ENCODE results near the gene RIPOR2. TPM values are rescaled to one million over a fixed set of nuclear protein-coding genes. Genes with fewer than 3 reads are reported as not detected.

Gene RIPOR2
- total and polyA plus RNA-seq, 2 donors (not counting 3 experiments of a cell fraction or from before 2014, with no cell fraction given), result 0.10 TPM; not detected in 1

DNA sequence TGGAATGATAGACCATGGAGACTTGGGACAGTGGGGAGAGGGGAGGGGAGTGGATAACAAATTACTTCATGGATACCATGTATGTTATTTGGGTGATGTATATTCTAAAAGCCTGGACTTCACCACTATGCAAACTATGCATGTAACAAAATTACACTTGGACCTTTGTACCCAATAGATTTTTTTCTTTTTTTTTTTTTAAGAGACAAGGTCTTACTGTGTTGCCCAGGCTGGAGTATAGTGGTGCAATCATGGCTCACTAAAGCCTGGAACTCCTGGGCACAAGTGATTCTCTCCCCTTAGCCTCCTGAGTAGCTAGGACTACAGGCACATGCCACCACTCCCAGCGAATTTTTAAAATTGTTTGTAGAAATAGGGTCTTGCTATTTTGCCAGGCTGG lies 45.3 kb downstream of the RIPOR2 start:
- no peaks in the 10 kb centered on the region for H3K79me2 ChIP-seq (ENCODE audit: control insufficient read depth, insufficient read depth, low read length)
- ChIA-PET POLR2A (no interaction called here), CTCF (interaction anchor here (1.5 kb wide), 1 partner anchor 21 kb away, joined by 3 read pairs; no protein-coding TSS in a partner anchor)
- no peaks in the 10 kb centered on the region for H4K20me1 ChIP-seq (replicated peaks; ENCODE audit: control insufficient read depth, extremely low read depth, insufficient read depth, low read length)
- H3K9ac ChIP-seq (replicated peaks; ENCODE audit: extremely low read depth, insufficient read depth, low read length), result no peak overlapping the region
- H3K4me1 ChIP-seq (ENCODE audit: control insufficient read depth, extremely low read depth, insufficient read depth, low read length), result no peaks in the 10 kb centered on the region
- H3K36me3 ChIP-seq (ENCODE audit: control insufficient read depth in 2 of 2, extremely low read depth in 1 of 2, insufficient read depth in 2 of 2, low read length in 2 of 2), result no peaks in the 10 kb centered on the region
- H3K27me3 ChIP-seq (ENCODE audit: control insufficient read depth in 2 of 2, insufficient read depth in 2 of 2, low read length in 2 of 2), result no peaks in the 10 kb centered on the region
- dilution Hi-C loops (cut with MboI; ENCODE audit: extremely low pct_ligation_motif_present, low sequenced_read_pairs), result no loop called here
- no peaks in the 10 kb centered on the region for H3K9me3 ChIP-seq (replicated peaks; ENCODE audit: control insufficient read depth, insufficient read depth, low read length)
- no peak overlapping the region for H3K4me2 ChIP-seq (ENCODE audit: insufficient read depth, low read length)
- no peak overlapping the region for H3K4me3 ChIP-seq (replicated peaks in 1 of 3; ENCODE audit: insufficient read depth in 1 of 3, low read depth in 1 of 3, low read length in 3 of 3)
- no peaks in the 10 kb centered on the region for H3K9me1 ChIP-seq (replicated peaks; ENCODE audit: control insufficient read depth, extremely low read depth, insufficient read depth, low read length)
- intact Hi-C loops (cut with micrococcal nuclease), result no loop called here
- BruUV-seq (replicated peaks), result no TSS peak
- DNase-seq (ENCODE audit: low read depth, low spot score) (no peak), FAIRE-seq (no peak)
- TF ChIP-seq EZH2 (IDR thresholded peaks at IDR 0.05; ENCODE audit: borderline replicate concordance, low read depth, low read length, severe bottlenecking) (no peak), FOS (IDR thresholded peaks at IDR 0.05; ENCODE audit: borderline replicate concordance, insufficient read depth, low read length) (no peak), MYC (IDR thresholded peaks at IDR 0.05; ENCODE audit: low read depth, low read length) (no peak), POLR2A (IDR thresholded peaks at IDR 0.05; ENCODE audit: low read depth, low read length) (no peak), GATA2 (IDR thresholded peaks at IDR 0.05; ENCODE audit: insufficient read depth, insufficient read length, low read depth, low read length) (no peak), POLR2AphosphoS5 (IDR thresholded peaks at IDR 0.05; ENCODE audit: insufficient read depth, low read depth, low read length) (no peak)
- TF ChIP-seq, protein P1, sequence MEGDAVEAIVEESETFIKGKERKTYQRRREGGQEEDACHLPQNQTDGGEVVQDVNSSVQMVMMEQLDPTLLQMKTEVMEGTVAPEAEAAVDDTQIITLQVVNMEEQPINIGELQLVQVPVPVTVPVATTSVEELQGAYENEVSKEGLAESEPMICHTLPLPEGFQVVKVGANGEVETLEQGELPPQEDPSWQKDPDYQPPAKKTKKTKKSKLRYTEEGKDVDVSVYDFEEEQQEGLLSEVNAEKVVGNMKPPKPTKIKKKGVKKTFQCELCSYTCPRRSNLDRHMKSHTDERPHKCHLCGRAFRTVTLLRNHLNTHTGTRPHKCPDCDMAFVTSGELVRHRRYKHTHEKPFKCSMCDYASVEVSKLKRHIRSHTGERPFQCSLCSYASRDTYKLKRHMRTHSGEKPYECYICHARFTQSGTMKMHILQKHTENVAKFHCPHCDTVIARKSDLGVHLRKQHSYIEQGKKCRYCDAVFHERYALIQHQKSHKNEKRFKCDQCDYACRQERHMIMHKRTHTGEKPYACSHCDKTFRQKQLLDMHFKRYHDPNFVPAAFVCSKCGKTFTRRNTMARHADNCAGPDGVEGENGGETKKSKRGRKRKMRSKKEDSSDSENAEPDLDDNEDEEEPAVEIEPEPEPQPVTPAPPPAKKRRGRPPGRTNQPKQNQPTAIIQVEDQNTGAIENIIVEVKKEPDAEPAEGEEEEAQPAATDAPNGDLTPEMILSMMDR (IDR thresholded peaks at IDR 0.05; ENCODE audit: extremely low read depth in 1 of 2, insufficient read depth in 1 of 2, low read depth in 1 of 2, low read length in 2 of 2), result no peak
- H2AFZ ChIP-seq (ENCODE audit: low read depth, low read length), result no peak overlapping the region
- no peak overlapping the region for H3K27ac ChIP-seq (ENCODE audit: insufficient read depth, low read depth, low read length)

Data from endothelial cell of umbilical vein (primary cell).